Kidney glomerular epithelial cell (primary cell): Measurements from ENCODE around the gene HSD17B3.
"Not testable (repeated sequence)": the region's sequence is repeated elsewhere in the genome, so short reads cannot be mapped to it uniquely, and the experiment has no call there.

Experiments
- DNase-seq: peaks from one replicate; lab custom pipeline; 2025; lab: John Stamatoyannopoulos, UW

The HSD17B3 gene

GRCh38 chr9:96236337-96236736 lies 65.6 kb downstream of the HSD17B3 start:
- not testable (repeated sequence) for DNase-seq

- peak; percentile 26 for DNase-seq
These were observed 69.3 kb downstream of the HSD17B3 start for GRCh38 chr9:96232539-96233241.

DNA sequence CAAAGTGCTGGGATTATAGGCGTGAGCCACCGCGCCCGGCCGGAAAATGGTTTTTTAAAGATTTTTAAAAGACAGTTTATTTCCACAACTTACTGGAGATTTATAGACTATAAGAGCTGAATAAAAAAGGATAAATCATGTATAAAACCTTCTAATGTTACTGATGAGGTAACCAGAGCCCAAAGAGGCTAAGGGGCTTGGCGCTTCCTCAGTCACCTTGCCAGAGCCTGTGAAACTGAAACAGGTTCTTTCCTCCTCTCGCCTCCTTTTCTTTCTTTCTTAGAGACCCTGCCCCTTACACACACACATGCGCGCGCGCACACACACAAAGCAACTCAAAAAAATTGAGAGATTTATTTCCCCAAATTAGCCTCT lies 69.8 kb downstream of the HSD17B3 start:
- DNase-seq = no peak

DNA sequence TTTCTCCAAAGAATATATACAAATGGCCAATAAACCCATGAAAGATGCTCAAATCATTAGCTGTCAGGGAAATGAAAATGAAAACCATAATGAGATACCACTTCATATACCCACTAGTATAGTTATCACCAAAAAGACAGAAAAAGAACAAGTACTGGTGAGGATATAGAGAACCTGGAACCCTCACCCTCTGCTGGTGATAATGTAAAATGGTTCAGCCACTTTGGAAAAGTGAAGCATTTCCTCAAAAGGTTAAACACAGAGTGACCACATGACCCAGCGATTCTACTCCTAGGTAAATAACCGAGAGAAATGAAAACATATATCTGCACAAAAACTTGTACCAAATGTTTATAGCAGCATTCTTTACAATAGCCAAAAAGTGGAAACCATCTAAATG lies 72.0 kb downstream of the HSD17B3 start:
- DNase-seq = no peak

GRCh38 chr9:96222132-96222531 lies 79.8 kb downstream of the HSD17B3 start:
- DNase-seq = no peak

DNA sequence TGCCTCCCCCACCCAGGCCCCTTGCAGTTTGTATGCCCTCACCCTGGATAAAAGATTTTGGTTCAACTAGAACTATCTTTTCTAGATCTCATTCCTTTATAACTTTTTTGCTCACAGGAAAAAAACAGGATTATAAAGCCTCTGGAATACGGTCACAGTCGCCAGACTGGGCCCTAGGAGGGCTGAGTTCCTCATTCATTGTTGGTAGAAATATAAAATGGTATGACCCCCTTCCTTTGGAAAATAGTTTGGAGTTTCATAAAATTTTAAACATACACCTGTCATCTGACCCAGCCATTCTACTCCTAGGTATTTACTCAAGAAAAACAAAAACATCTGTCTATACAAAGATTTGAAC lies 82.1 kb downstream of the HSD17B3 start:
- DNase-seq = no peak

DNA sequence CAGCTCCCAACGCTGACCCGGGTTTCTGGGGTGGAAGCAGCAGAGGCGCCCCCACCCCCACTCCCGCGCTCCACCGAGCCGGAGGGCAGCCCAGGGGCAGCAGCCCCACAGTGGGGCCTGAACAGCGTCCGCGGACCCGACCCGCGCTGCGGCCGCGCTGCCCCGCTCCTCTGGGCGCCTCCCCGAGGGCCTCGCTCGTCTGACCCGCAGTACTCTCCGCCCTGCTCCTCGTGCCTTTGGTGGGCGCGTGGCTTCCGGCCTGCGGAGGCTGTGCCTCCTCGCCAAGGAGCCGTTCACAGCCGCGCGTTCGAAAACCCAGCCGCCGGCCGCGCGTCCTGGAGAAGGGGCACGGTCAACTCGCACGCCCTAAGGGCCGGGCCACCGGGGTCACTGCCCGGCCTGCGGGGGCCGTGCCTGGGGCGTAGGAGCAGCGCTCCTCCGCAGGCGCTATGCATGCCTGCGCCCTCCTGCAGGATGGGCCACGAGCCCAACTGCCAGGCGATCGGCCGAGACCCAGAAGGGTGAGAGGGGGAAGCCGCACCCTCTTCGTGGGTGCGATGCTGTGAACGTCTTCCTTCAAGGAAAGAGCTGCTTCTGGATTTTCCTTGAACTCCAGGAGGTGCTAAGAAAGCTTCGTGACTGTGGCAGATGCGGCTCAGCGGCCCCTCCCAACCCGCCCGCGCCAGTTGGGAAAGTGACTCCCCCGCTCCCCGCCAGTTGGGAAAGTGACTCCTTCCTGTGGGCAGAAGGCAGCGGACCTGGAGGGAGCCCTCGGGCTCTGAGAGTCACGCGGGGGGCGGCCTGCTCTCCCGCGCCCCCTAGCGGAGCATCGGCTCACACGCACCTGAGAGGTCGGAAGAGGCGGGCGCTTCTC lies 82.7 kb downstream of the HSD17B3 start:
- DNase-seq = peak; percentile 0

DNA sequence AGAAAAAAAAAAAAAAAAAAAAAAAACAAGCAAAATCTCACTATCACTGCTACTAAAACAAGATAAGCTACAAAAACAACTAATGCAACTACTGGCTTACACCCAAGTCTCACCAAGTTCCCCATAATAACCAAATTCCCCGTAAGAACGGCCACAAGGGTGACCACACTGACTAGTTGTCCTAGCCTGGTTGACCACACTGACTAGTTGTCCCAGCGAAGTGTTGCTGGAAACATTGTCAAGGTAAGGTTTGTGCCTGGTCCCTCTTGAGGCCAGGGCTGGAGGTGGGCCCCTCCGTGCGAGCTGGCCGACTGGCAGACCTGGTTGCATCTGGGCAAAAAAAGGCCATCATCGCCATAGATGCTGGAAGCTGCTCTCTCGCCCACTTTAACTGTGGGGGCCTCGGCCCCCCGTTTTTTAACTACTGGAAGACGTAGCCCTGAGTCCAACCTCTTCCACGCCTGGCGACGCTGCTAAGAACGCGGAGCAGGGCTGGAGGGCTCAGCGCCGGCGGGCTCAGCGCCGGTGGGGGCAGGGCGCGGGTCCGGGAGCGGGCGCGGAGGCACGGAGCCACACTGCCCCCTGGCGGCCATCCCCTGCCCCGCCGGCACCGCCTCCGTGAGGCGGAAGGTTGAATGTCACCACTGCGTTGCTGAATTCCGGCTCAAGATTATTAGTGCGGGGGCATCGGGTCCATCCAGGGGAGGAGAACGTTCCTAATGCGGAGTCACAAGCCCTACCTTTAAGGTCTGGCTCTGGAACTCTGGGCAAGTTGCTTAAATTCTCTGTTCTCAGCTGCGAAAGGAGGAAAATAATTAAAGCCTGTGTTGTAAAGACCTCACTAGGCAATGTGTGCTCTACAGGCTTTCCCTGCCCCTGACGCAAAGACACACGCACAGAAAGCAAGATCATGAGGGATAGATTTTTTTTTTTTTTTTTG lies 84.0 kb downstream of the HSD17B3 start:
- DNase-seq = peak; percentile 35

GRCh38 chr9:96217294-96217707 lies 84.7 kb downstream of the HSD17B3 start:
- DNase-seq = no peak

GRCh38 chr9:96216583-96216982 lies 85.4 kb downstream of the HSD17B3 start:
- no peak for DNase-seq

DNA sequence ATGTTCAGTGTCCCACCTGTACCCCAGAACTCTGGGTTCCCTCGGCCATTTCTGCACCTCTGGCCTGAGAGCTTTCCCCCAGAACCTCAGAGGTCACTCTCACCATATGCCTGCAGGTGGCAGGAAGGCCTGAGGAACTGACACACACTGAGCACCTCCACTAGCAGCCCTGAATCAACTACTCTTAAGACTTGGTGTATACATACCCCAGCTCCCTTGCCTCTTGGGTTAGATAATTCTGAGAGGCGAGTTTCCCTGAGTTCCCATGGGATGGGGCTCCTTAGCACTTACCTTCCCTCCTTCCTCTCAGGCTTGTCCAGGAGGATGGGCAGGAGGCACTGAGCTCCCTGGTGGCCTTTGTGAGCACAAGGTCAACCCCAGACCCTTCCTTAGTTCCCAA lies 86.1 kb downstream of the HSD17B3 start:
- DNase-seq = no peak

- no peak for DNase-seq
These were observed 87.3 kb downstream of the HSD17B3 start for GRCh38 chr9:96214635-96215034.

DNA sequence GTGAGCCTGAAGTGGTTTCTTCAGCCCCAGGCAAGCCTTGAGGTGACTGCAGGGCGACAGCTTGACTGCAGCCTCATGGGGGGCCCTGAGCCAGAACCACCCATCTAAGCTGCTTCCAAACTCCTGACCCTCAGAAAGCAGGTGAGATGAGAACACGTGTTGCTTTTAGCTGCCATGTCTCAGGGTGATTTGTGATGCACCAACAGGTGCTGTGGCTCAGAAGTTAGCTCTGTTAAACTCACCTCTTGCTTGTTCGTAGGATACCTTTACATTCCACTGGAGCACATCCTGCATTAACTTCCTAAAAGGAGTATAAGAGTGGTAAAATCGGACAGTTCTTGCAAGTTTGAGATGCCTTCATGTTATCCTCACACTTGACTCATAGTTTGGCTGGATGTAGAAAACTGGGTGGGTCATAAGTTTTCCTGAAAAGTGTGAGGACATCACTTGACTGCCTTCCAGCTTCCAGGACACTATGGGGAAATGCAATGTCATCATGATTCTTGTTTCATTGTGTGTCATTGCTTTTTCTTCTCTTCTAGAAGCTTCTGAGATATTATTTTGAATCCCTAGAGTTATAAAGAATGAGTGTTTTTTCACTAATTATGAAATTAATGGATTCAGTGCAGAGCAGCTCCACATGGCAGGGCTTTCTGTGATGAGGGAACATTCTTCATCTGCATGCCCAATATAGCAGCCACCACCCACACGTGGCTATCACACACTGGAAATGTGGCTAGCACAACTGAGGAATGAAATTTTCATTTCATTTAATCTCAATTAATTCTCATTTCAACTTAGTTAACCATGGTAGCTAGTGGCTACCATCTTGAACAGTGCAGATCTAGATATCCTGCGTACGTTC lies 92.3 kb downstream of the HSD17B3 start:
- DNase-seq = no peak

DNA sequence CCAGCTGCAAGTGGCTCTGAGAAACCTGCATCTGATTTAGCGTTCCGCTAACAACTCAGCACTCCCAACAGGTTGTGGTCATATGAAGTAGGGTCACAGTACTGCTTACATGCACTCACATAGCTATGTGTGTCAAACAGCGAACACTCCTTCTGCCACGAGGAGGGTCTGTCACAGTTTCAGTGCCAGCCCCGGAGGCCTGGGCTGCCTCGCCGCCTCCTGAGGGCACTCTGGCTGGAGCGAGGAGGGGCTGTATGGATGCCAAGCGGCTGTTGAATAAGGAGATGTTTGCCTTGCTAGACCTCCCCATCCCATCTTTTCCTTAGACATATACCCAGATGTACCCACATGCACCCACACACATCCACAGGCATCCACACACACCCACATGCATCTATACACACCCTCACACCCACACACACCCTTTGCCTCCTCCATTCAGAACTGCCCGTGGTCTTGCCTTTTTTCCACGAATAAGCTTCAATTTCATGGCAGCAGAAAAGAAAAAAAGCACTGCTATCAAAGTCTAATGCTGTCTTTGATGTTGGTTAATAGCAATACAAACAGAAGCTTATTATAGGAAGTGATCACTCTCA lies 95.7 kb downstream of the HSD17B3 start:
- DNase-seq = no peak

- DNase-seq = no peak
These were observed 97.1 kb downstream of the HSD17B3 start for GRCh38 chr9:96204853-96205252.

DNA sequence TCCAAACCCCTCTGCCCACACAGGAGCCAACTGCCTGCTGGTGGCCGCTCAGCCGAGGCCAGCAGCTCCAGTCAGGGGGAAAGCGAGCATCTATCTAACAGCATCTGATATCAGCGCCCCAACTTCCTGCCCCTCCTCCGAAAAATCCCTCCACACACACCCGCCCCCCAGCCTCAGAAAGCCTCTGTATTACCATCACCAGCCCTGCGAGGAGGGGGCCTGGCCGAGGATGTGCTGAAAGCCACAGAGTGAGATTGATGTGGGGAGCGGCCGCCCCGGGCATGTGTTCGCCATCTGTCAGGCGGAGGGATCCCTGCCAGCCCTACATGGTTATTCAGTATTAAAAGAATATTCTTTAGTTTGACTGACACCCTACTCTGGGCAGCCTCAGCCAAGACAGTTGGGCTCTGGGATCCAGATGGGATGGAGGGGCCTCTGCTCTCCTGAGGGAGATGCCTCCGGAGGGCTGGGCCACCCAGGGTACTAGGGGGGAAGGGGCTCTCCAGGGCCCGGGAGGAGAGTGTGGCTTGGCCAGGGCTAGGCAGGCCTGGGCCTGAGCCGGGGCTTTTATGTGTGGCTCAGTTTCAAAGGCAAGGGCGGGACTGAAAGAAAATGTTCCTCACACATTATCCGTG lies 98.0 kb downstream of the HSD17B3 start:
- no peak for DNase-seq

DNA sequence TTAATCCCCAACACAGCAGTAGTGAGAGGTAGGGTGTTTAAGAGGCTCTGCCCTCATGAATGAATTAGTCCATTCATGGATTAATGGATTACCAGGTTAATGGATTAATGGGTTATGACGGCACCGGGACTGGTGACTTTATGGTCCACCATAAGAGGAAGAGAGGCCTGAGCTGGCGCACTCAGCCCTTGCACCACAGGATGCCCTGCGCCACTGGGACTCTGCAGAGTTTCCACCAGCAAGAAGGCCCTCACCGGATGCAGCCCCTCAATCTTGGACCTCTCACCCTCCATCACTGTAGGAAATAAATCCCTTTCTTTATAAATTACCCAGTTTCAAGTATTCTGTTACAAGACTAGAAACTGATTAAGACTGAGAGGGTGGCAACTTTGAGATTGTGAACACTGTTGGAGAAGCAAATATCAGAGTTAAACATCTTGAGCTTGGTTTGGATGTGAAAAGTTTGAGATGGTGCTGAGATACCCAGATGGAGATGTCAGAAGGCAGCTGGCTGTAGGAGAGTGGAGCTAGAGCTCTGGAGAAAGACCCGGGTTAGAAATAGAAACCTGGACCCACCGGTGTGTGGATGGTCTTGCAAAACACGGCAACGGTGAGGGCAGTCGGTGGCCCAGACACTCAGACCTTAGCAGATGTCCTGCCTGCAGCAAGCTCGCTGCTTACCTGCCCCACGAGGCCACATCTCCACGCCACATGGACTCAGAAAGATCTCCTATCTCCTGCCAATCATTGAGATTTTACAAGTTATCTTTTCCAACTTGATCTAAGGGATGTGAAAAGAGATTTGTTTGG lies 98.8 kb downstream of the HSD17B3 start:
- no peak for DNase-seq

DNA sequence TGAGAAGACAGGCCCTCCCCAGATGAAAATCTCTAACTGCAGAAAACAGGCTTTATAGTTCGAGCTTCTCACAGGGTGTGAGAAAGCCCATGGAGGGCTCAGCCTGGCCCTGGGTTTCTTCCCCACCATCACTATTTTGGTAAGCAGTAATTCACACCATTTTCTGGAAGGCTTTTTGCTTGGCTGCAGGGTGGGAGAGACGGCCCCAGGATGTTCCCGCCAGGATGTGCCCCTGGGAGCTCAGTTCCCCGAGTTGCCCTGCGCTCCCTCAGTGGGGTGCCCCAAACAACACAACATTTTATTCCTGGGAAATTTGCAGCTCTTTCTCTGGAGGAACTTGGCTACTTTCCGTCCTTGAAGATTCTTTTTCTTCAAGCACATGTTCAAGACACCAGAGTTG lies 100.8 kb downstream of the HSD17B3 start:
- no peak for DNase-seq

DNA sequence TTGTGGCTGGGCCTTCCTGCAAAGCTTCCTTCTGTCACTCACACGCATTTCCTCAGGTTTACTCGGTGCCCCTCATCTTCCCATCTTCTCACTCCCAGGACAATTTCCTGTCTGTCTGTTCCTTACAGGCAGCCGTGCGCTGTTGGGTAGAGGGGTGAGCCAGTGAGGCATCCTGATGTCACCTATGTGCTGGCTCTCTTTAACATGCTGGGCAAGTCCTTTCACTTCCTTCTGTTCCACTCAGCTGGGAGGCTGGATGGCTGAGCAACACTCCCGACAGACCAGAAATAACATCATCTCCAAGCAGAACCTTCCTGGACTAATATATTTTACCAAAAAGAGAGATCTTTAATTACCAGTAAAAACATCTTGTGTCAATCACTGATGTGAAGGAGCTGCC lies 103.0 kb downstream of the HSD17B3 start:
- DNase-seq = no peak

DNA sequence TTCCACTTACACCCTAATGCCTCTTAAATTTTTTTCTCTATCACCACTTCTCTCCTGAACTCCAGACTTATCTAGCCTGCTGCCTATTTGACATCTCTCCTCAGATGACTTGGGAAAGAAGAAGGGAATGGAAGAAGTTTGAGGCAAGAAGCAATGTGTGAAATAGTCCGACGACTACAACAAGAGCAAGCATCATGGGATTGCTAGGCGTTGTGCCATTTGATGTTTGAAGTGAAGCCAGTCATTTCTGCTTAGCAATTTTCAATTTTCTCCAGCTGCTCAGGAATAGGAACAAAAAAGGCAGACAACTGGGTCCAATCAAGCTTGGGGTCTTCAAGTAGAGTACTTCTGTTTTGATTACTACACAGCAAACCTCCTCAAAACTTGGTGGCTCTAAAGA lies 106.4 kb downstream of the HSD17B3 start:
- no peak for DNase-seq
